D721Med (cell line): ENCODE data around the gene KIF21B.

Experiments
- DNase-seq: peaks from one replicate; pipeline ENCODE4 v3.0.0; 2011; ENCODE audit warnings: low spot score; ENCODE audit not compliant: insufficient read length
- FAIRE-seq: peaks from 2 replicates; lab custom pipeline; 2011; peaks lifted over from hg19 to GRCh38; lab: Jason Lieb, UNC
- CTCF ChIP-seq: IDR thresholded peaks from 2 replicates; pipeline ENCODE4 v1.5.1; 2012; ENCODE audit warnings: mild to moderate bottlenecking, control low read depth; ENCODE audit not compliant: insufficient read depth; ENCODE audit errors: missing control alignments

KIF21B gene

GRCh38 chr1:200959411-200959921 lies 64.0 kb downstream of the KIF21B start:
- TF ChIP-seq CTCF = no peak
- no peak for FAIRE-seq
- DNase-seq = no peak

GRCh38 chr1:200958597-200958996 lies 64.9 kb downstream of the KIF21B start:
- DNase-seq = peak; percentile 2
- no peak for TF ChIP-seq CTCF
- FAIRE-seq = no peak

- FAIRE-seq (no peak), DNase-seq (no peak)
- TF ChIP-seq CTCF = no peak
Measured at GRCh38 chr1:200954434-200954833, 69.1 kb downstream of the KIF21B start.

- no peak for DNase-seq
- no peak for TF ChIP-seq CTCF
- no peak for FAIRE-seq
Measured at GRCh38 chr1:200951016-200951415, 72.5 kb downstream of the KIF21B start.

- no peak for DNase-seq
- no peak for TF ChIP-seq CTCF
- no peak for FAIRE-seq
Measured at GRCh38 chr1:200949626-200950025, 73.9 kb downstream of the KIF21B start.

- FAIRE-seq (no peak), DNase-seq (no peak)
- no peak for TF ChIP-seq CTCF
Measured at GRCh38 chr1:200947059-200947566, 76.4 kb downstream of the KIF21B start.

- FAIRE-seq = no peak
- DNase-seq = no peak
- no peak for TF ChIP-seq CTCF
Measured at GRCh38 chr1:200945111-200945510, 78.4 kb downstream of the KIF21B start.
